HepG2 (cell line): ENCODE measurements around the gene PIK3IP1. TPM values are rescaled to one million over a fixed set of nuclear protein-coding genes. Genes with fewer than 3 reads are reported as not detected.

Experiments
- ARNT ChIP-seq: fragments of 450-650 bp; IDR thresholded peaks from 2 replicates; pipeline ENCODE4 v1.6.1; 2017
- BCLAF1 ChIP-seq: fragments of 450-650 bp; IDR thresholded peaks from 2 replicates; pipeline ENCODE4 v1.6.1; 2017; ENCODE audit warnings: mild to moderate bottlenecking
- CCDC6 ChIP-seq: sonication (generic); formaldehyde crosslinking; IDR thresholded peaks from 2 replicates; pipeline ENCODE4 v1.8.1; 2022; ENCODE audit warnings: mild to moderate bottlenecking, missing genetic modification reagents, moderate library complexity
- CREM ChIP-seq, 2 experiments: sonication (generic) in 1 of 2; formaldehyde crosslinking in 1 of 2; IDR thresholded peaks; 2 replicates each; pipeline versions ENCODE4 v1.4.0 to v1.6.1; 2016 to 2020; ENCODE audit warnings: antibody characterized with exemption in 1 of 2, mild to moderate bottlenecking in 1 of 2, missing genetic modification reagents in 1 of 2
- HDAC2 ChIP-seq: sonication (generic); formaldehyde crosslinking; IDR thresholded peaks from 2 replicates; pipeline ENCODE4 v1.4.0; 2020; ENCODE audit warnings: missing genetic modification reagents
- HNF4G ChIP-seq, 2 experiments: sonication (generic) in 1 of 2; formaldehyde crosslinking in 1 of 2; IDR thresholded peaks; 2 replicates each; pipeline versions ENCODE4 v1.4.0 to v1.6.1; 2011 to 2020; ENCODE audit warnings: borderline replicate concordance in 2 of 2, low read depth in 2 of 2, mild to moderate bottlenecking in 2 of 2, low read length in 1 of 2, missing genetic modification reagents in 1 of 2, moderate library complexity in 1 of 2
- IKZF4 ChIP-seq: sonication (generic); formaldehyde crosslinking; IDR thresholded peaks from 2 replicates; pipeline ENCODE4 v1.5.1; 2020; ENCODE audit warnings: borderline replicate concordance, mild to moderate bottlenecking, low read depth, missing genetic modification reagents; ENCODE audit errors: not compliant biosample characterization
- KLF6 ChIP-seq: IDR thresholded peaks from 2 replicates; pipeline ENCODE4 v1.8.0; 2016; ENCODE audit warnings: missing biosample characterization, missing genetic modification reagents
- KMT2A ChIP-seq: sonication (generic); formaldehyde crosslinking; IDR thresholded peaks from 2 replicates; pipeline ENCODE4 v1.4.0; 2020; ENCODE audit warnings: missing genetic modification reagents
- NFYB ChIP-seq: sonication (generic); formaldehyde crosslinking; IDR thresholded peaks from 2 replicates; pipeline ENCODE4 v1.4.0; 2020; ENCODE audit warnings: missing genetic modification reagents
- PAWR ChIP-seq: sonication (generic); formaldehyde crosslinking; IDR thresholded peaks from 2 replicates; pipeline ENCODE4 v1.4.0; 2020; ENCODE audit warnings: missing genetic modification reagents, mild to moderate bottlenecking, borderline replicate concordance
- POLR2AphosphoS2 ChIP-seq: IDR thresholded peaks from 2 replicates; pipeline ENCODE4 v1.6.1; 2011; ENCODE audit warnings: low read depth, low read length, improper control_type of control experiment
- RCOR2 ChIP-seq: IDR thresholded peaks from 2 replicates; pipeline ENCODE4 v1.6.1; 2016; ENCODE audit warnings: missing biosample characterization, missing genetic modification reagents
- SMYD3 ChIP-seq: sonication (generic); formaldehyde crosslinking; IDR thresholded peaks from 2 replicates; pipeline ENCODE4 v1.8.1; 2023; ENCODE audit warnings: mild to moderate bottlenecking, missing genetic modification reagents
- SNAPC2 ChIP-seq: sonication (generic); formaldehyde crosslinking; IDR thresholded peaks from 2 replicates; pipeline ENCODE4 v1.8.1; 2022; ENCODE audit warnings: mild to moderate bottlenecking, missing genetic modification reagents
- ZNF225 ChIP-seq: sonication (generic); formaldehyde crosslinking; IDR thresholded peaks from 2 replicates; pipeline ENCODE4 v1.4.0; 2020; ENCODE audit warnings: mild to moderate bottlenecking, missing genetic modification reagents
- ZNF253 ChIP-seq: sonication (generic); formaldehyde crosslinking; IDR thresholded peaks from 2 replicates; pipeline ENCODE4 v1.8.0; 2022; ENCODE audit warnings: mild to moderate bottlenecking, missing genetic modification reagents, borderline replicate concordance
- ZNF329 ChIP-seq: sonication (generic); formaldehyde crosslinking; IDR thresholded peaks from 2 replicates; pipeline ENCODE4 v1.9.0; 2021; ENCODE audit warnings: low read depth, mild to moderate bottlenecking, missing genetic modification reagents
- ZNF616 ChIP-seq: sonication (generic); formaldehyde crosslinking; IDR thresholded peaks from 2 replicates; pipeline ENCODE4 v1.5.0; 2020; ENCODE audit warnings: low read depth, mild to moderate bottlenecking, missing genetic modification reagents
- ZNF75D ChIP-seq: sonication (generic); formaldehyde crosslinking; IDR thresholded peaks from 2 replicates; pipeline ENCODE4 v1.8.1; 2023; ENCODE audit warnings: missing genetic modification reagents, mild to moderate bottlenecking, borderline replicate concordance
- ZNF772 ChIP-seq: sonication (generic); formaldehyde crosslinking; IDR thresholded peaks from 2 replicates; pipeline ENCODE4 v1.5.0; 2020; ENCODE audit warnings: mild to moderate bottlenecking, missing genetic modification reagents
- ZUFSP ChIP-seq: sonication (generic); formaldehyde crosslinking; IDR thresholded peaks from 2 replicates; pipeline ENCODE4 v1.9.0; 2021; ENCODE audit warnings: missing genetic modification reagents, mild to moderate bottlenecking, borderline replicate concordance
- polyA plus RNA-seq, 8 experiments: library from polyadenylated mRNA; depleted of rRNA in 3 of 8; stranded (reverse) in 7 of 8; unstranded in 1 of 8; fragments of >200 nt; fragmentation: Illumina TruSeq in 4 of 8; extraction: Trizol in 4 of 8; gene quantifications; 2 replicates each; pipeline versions ENCODE4 v1.2.1 to v1.2.3, GENCODE V29; 2011 to 2016; ENCODE audit warnings: low read depth in 4 of 8, missing spikeins in 1 of 8, mixed read lengths in 1 of 8; ENCODE audit not compliant: insufficient read depth in 1 of 8
- total RNA-seq, 5 experiments: library from RNA; depleted of rRNA; stranded (reverse); fragments of >200 nt; fragmentation: Illumina TruSeq; extraction: Trizol; gene quantifications; 2 replicates each; pipeline ENCODE4 v1.2.3, GENCODE V29; 2016; ENCODE audit warnings: low read depth in 1 of 5
- TF ChIP-seq, protein P1 (sequence below): sonication (generic); formaldehyde crosslinking; IDR thresholded peaks from 2 replicates; pipeline ENCODE4 v1.9.0; 2022; ENCODE audit warnings: low read depth, missing genetic modification reagents

The PIK3IP1 gene
- total and polyA plus RNA-seq, 2 of the 13 experiments (the other 11 are each of a cell fraction or from before 2014, with no cell fraction given) = 1.3 to 2.5 TPM

DNA sequence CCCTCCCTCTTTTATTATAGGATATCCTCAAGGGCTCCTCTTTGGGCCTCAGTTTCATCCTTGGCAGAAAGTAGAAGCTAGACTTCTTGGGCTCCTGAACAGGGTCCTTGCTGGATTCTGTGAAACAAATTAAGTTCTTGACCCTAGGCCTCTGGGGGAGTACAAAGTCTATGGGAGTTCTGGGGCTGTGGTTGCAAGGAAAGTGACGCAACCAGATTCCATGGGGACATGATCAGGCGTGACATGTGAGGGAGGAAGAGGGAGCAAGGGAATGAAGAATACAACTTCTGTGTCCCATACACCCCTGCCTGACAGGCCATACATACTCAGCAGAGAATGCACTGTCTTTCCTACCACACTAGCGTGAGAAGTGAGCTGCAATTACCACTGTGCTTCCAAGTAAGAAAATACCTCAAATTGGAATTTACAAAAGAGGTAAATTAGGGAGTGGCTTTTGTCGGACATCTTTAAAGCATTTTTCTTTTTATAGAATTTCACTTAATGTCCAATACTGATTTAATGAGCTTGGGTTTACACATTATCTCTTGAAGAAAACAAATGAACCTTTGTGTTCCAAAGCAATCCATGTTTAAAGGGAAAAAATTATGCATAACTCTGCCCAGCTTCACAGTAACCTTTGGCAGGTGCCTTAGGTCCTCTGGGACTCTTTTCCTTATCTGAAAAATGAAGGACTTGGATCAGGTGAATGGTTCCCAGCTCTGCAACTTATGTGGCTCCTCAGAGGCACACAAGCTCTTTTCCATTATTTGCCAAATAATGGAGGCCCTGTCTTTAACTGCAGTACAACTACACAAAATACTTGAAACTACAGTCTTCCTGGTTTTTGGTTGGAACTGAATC lies 41.3 kb downstream of the PIK3IP1 start (continued):
- no peak for TF ChIP-seq BCLAF1
- no peak for TF ChIP-seq ZNF225 (CRISPR knock-in tag)
- TF ChIP-seq KMT2A (CRISPR knock-in tag) = no peak
- no peak for TF ChIP-seq RCOR2
- TF ChIP-seq ZNF772 (CRISPR knock-in tag) = no peak
- TF ChIP-seq ZNF329 (CRISPR knock-in tag) = no peak
- TF ChIP-seq CREM (IDR thresholded peaks at IDR 0.05) = no peak
- no peak for TF ChIP-seq CREM (CRISPR knock-in tag; IDR thresholded peaks at IDR 0.05)
- TF ChIP-seq HDAC2 (CRISPR knock-in tag) = peak; percentile 46; the same call in 1 of the 2 replicates
- no peak for TF ChIP-seq CCDC6
- TF ChIP-seq HNF4G (IDR thresholded peaks at IDR 0.05; ENCODE audit: borderline replicate concordance, low read depth, low read length) = peak; percentile 84
- 0 out of 2 replicates have a peak, but pooled peaks have one; percentile 37 for TF ChIP-seq HNF4G (CRISPR knock-in tag; IDR thresholded peaks at IDR 0.05; ENCODE audit: borderline replicate concordance, low read depth)
- no peak for TF ChIP-seq NFYB (CRISPR knock-in tag)
- no peak for TF ChIP-seq ARNT
- TF ChIP-seq, protein P1, sequence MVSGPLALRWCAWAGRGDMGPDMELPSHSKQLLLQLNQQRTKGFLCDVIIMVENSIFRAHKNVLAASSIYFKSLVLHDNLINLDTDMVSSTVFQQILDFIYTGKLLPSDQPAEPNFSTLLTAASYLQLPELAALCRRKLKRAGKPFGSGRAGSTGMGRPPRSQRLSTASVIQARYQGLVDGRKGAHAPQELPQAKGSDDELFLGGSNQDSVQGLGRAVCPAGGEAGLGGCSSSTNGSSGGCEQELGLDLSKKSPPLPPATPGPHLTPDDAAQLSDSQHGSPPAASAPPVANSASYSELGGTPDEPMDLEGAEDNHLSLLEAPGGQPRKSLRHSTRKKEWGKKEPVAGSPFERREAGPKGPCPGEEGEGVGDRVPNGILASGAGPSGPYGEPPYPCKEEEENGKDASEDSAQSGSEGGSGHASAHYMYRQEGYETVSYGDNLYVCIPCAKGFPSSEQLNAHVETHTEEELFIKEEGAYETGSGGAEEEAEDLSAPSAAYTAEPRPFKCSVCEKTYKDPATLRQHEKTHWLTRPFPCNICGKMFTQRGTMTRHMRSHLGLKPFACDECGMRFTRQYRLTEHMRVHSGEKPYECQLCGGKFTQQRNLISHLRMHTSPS (CRISPR knock-in tag) = no peak
- TF ChIP-seq ZUFSP (CRISPR knock-in tag) = no peak
- no peak for TF ChIP-seq KLF6
- TF ChIP-seq ZNF253 (CRISPR knock-in tag) = no peak
- TF ChIP-seq SMYD3 (CRISPR knock-in tag) = no peak
- no peak for TF ChIP-seq PAWR (CRISPR knock-in tag)
- TF ChIP-seq ZNF75D (CRISPR knock-in tag) = no peak
- TF ChIP-seq IKZF4 (CRISPR knock-in tag) = no peak
- no peak for TF ChIP-seq SNAPC2
- TF ChIP-seq POLR2AphosphoS2 = no peak
- no peak for TF ChIP-seq ZNF616 (CRISPR knock-in tag)
